Caco-2 (cell line): ENCODE data around the gene KDM4C. TPM values are rescaled to one million over a fixed set of nuclear protein-coding genes. Genes with fewer than 3 reads are reported as not detected.

ENCODE experiments used
- BruUV-seq: library from RNA; stranded (reverse); fragments of 400-500 nt; replicated peaks from 2 replicates; lab custom pipeline; 2021; lab: Mats Ljungman, UMichigan
- CTCF ChIA-PET: fragments of 300-600 bp; sonication (Branson Sonifier 250); formaldehyde crosslinking; loops from one replicate; lab custom pipeline; 2022; ENCODE audit warnings: antibody characterized with exemption; lab: Charles Lee
- POLR2A ChIA-PET: fragments of 300-600 bp; sonication (Branson Sonifier 250); formaldehyde crosslinking; loops from one replicate; lab custom pipeline; 2022; ENCODE audit warnings: antibody characterized with exemption; lab: Charles Lee
- DNase-seq, 2 experiments: peaks; one replicate each; pipeline versions ENCODE4 v3.0.0 to v3.0.0-alpha.2; 2020 to 2022
- H3K27me3 ChIP-seq: replicated peaks from 2 replicates; pipeline ENCODE4 v1.6.0; 2011; ENCODE audit warnings: low read length; ENCODE audit not compliant: control insufficient read depth, insufficient read depth
- H3K36me3 ChIP-seq: 2 replicates; pipeline ENCODE4 v1.5.1; 2011; ENCODE audit warnings: low read length; ENCODE audit not compliant: control insufficient read depth, insufficient read depth
- H3K4me1 ChIP-seq: fragments of 250-450 bp; sonication (Bioruptor Pico); 2 replicates; pipeline ENCODE4 v1.5.1; 2020; ENCODE audit warnings: mild to moderate bottlenecking
- H3K4me3 ChIP-seq: 2 replicates; pipeline ENCODE4 v1.5.1; 2011; ENCODE audit warnings: low read depth, mild to moderate bottlenecking, control low read depth, low read length
- H3K9me3 ChIP-seq: fragments of 250-450 bp; sonication (Bioruptor Pico); 2 replicates; pipeline ENCODE4 v1.5.1; 2020; ENCODE audit warnings: mild to moderate bottlenecking, moderate library complexity
- H3K27ac Mint-ChIP-seq: one replicate; pipeline ENCODE4 v1.8.0; 2022; ENCODE audit warnings: mixed read lengths; ENCODE audit not compliant: unreplicated experiment
- H3K27me3 Mint-ChIP-seq: one replicate; pipeline ENCODE4 v1.8.0; 2022; ENCODE audit warnings: mixed read lengths; ENCODE audit not compliant: insufficient read depth, unreplicated experiment
- H3K36me3 Mint-ChIP-seq: one replicate; pipeline ENCODE4 v1.8.0; 2022; ENCODE audit warnings: mild to moderate bottlenecking, mixed read lengths; ENCODE audit not compliant: insufficient read depth, unreplicated experiment
- H3K4me1 Mint-ChIP-seq: one replicate; pipeline ENCODE4 v1.8.0; 2022; ENCODE audit warnings: low read depth, mixed read lengths; ENCODE audit not compliant: unreplicated experiment
- H3K4me3 Mint-ChIP-seq: one replicate; pipeline ENCODE4 v1.8.0; 2022; ENCODE audit warnings: mild to moderate bottlenecking, moderate library complexity, mixed read lengths; ENCODE audit not compliant: unreplicated experiment
- H3K9me3 Mint-ChIP-seq: one replicate; pipeline ENCODE4 v1.8.0; 2022; ENCODE audit warnings: mixed read lengths; ENCODE audit not compliant: unreplicated experiment
- CTCF ChIP-seq, 2 experiments: fragments of 200-600 bp in 1 of 2; IDR thresholded peaks; 1 replicate in 1 of 2; 2 replicates in 1 of 2; pipeline versions ENCODE4 v1.5.1 to v1.8.0; 2011 to 2022; ENCODE audit warnings: antibody characterized with exemption in 1 of 2, control low read depth in 1 of 2, inconsistent platforms in 1 of 2, low read depth in 1 of 2, low read length in 1 of 2, mild to moderate bottlenecking in 1 of 2, moderate library complexity in 1 of 2; ENCODE audit not compliant: insufficient read depth in 1 of 2, severe bottlenecking in 1 of 2, unreplicated experiment in 1 of 2
- intact Hi-C: fragments of 100-400 bp; cut with micrococcal nuclease; formaldehyde crosslinking; loops from one replicate; pipeline ENCODE4 v1.10.0; 2022; ENCODE audit not compliant: unreplicated experiment
- total RNA-seq: library from RNA; stranded (reverse); gene quantifications from 2 replicates; pipeline ENCODE4 v1.2.3, GENCODE V29; 2022

The KDM4C gene
- total RNA-seq, 1 experiment from 2014 or later, result 40.3 TPM

- CTCF ChIA-PET, result no interaction called here
- no peaks in the 10 kb centered on the region for H3K9me3 Mint-ChIP-seq
- no TSS peak for BruUV-seq
These were observed 152.7 kb downstream of the KDM4C start for GRCh38 chr9:6910497-6910896.

GRCh38 chr9:6911901-6912638 is 154.3 kb downstream of the KDM4C start:
- no peaks in the 10 kb centered on the region for H3K36me3 Mint-ChIP-seq
- H3K4me3 Mint-ChIP-seq, result no peak overlapping the region
- H3K9me3 ChIP-seq, result no peaks in the 10 kb centered on the region
- no peak overlapping the region for H3K4me3 ChIP-seq
- no peaks in the 10 kb centered on the region for H3K27me3 ChIP-seq
- ChIA-PET CTCF (interaction anchor here (0.6 kb wide), 1 partner anchor 162 kb away, joined by 3 read pairs; no protein-coding TSS in a partner anchor), POLR2A (no interaction called here)
- no peak overlapping the region for H3K27ac Mint-ChIP-seq
- no peaks in the 10 kb centered on the region for H3K9me3 Mint-ChIP-seq
- DNase-seq, result no peak
- no TSS peak for BruUV-seq
- peaks cover 6% of the 10 kb centered on the region for H3K4me1 Mint-ChIP-seq
- no peak for TF ChIP-seq CTCF (IDR thresholded peaks at IDR 0.05; ENCODE audit: insufficient read depth in 1 of 2, low read depth in 1 of 2, low read length in 1 of 2, severe bottlenecking in 1 of 2, unreplicated experiment in 1 of 2)
- H3K4me1 ChIP-seq, result 0 out of 2 replicates have a peak, but pooled peaks cover 4% of the 10 kb centered on the region
- no peaks in the 10 kb centered on the region for H3K27me3 Mint-ChIP-seq
- no peaks in the 10 kb centered on the region for H3K36me3 ChIP-seq
- intact Hi-C loops, result no loop called here

More at GRCh38 chr9:6910497-6910896, 152.7 kb downstream of the KDM4C start:
- no peaks in the 10 kb centered on the region for H3K9me3 ChIP-seq
- intact Hi-C loops, result no loop called here
- H3K27me3 ChIP-seq, result no peaks in the 10 kb centered on the region
- no peaks in the 10 kb centered on the region for H3K36me3 ChIP-seq
- H3K4me3 ChIP-seq, result no peak overlapping the region
- Mint-ChIP-seq H3K36me3 (no peaks in the 10 kb centered on the region), H3K27me3 (no peaks in the 10 kb centered on the region), H3K4me1 (peaks cover 6% of the 10 kb centered on the region), H3K4me3 (no peak overlapping the region), H3K27ac (no peak overlapping the region)
- POLR2A ChIA-PET, result no interaction called here
- peaks cover 7% of the 10 kb centered on the region; the same call in 1 of the 2 replicates for H3K4me1 ChIP-seq
- DNase-seq, result no peak
- TF ChIP-seq CTCF (IDR thresholded peaks at IDR 0.05; ENCODE audit: insufficient read depth in 1 of 2, low read depth in 1 of 2, low read length in 1 of 2, severe bottlenecking in 1 of 2, unreplicated experiment in 1 of 2), result no peak

GRCh38 chr9:6915635-6916034 is 157.9 kb downstream of the KDM4C start:
- no peaks in the 10 kb centered on the region for H3K27me3 Mint-ChIP-seq
- H3K4me3 Mint-ChIP-seq, result no peak overlapping the region
- DNase-seq, result no peak
- H3K27ac Mint-ChIP-seq, result no peak overlapping the region
- no peaks in the 10 kb centered on the region for H3K36me3 Mint-ChIP-seq
- Histone ChIP-seq H3K27me3 (no peaks in the 10 kb centered on the region), H3K9me3 (no peaks in the 10 kb centered on the region), H3K4me3 (no peak overlapping the region), H3K4me1 (no peaks in the 10 kb centered on the region), H3K36me3 (no peaks in the 10 kb centered on the region)
- BruUV-seq, result no TSS peak
- peaks cover 7% of the 10 kb centered on the region for H3K4me1 Mint-ChIP-seq
- no peak for TF ChIP-seq CTCF (IDR thresholded peaks at IDR 0.05; ENCODE audit: insufficient read depth in 1 of 2, low read depth in 1 of 2, low read length in 1 of 2, severe bottlenecking in 1 of 2, unreplicated experiment in 1 of 2)
- ChIA-PET CTCF (no interaction called here), POLR2A (no interaction called here)
- peaks cover 9% of the 10 kb centered on the region for H3K9me3 Mint-ChIP-seq
- intact Hi-C loops, result no loop called here
